GM06990 (cell line): ENCODE data around the gene TRMT61A.

Experiments used
- DNase-seq: peaks from one replicate; pipeline ENCODE4 v3.0.0-alpha.2; 2011; ENCODE audit not compliant: insufficient read length; ENCODE audit errors: extremely low read depth
- H3K27me3 ChIP-seq: replicated peaks from 2 replicates; pipeline ENCODE4 v1.6.0; 2011; ENCODE audit warnings: low read length; ENCODE audit not compliant: control insufficient read depth, insufficient read depth
- H3K36me3 ChIP-seq: 2 replicates; pipeline ENCODE4 v1.5.1; 2011; ENCODE audit warnings: low read length; ENCODE audit not compliant: control insufficient read depth, insufficient read depth
- H3K4me3 ChIP-seq: replicated peaks from 2 replicates; pipeline ENCODE4 v1.5.1; 2011; ENCODE audit warnings: low read depth, mild to moderate bottlenecking, control low read depth, low read length
- TF ChIP-seq, protein P1 (sequence below): IDR thresholded peaks from 2 replicates; pipeline ENCODE4 v1.5.1; 2011; ENCODE audit warnings: low read length, control low read depth, mild to moderate bottlenecking, inconsistent platforms; ENCODE audit not compliant: insufficient read depth, poor library complexity, severe bottlenecking

The TRMT61A gene

DNA sequence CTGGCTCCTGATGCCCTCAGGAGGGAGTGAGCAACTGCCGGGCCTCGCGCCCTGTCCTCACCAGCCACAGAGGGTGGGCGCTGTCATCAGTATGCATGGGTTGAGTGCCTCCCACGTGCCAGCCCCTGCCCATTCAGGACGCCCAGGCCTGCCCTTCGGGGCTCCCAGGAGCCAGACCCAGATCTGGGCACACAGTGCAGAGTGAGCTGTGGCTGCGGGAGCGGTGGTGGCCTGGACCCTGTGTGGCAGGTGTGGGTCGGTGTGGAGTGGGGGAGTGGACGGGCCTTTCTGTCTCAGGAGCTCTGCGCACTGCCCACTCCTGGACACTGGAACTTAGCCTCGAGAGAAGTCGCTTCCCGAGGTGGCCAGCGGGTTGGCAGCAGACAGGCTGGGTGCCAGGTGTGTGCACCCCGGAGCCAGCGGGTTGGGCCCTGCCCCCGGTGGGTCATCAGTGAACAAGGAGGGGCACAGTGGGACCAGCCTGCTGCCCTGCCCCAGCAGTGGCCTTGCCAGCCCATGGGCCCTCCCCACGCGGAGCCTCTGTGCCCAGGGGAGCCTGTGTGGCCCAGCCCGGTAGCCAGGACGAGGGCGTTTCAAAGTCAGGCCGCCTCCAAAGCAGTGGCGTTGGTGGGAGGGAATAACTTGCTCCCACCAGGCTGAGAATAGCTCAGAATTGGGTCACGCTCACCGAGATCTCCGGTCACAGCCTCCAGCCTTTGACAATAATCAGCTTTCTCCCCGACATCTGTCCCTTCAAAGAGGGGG lies 9.5 kb downstream of the TRMT61A start:
- TF ChIP-seq, protein P1, sequence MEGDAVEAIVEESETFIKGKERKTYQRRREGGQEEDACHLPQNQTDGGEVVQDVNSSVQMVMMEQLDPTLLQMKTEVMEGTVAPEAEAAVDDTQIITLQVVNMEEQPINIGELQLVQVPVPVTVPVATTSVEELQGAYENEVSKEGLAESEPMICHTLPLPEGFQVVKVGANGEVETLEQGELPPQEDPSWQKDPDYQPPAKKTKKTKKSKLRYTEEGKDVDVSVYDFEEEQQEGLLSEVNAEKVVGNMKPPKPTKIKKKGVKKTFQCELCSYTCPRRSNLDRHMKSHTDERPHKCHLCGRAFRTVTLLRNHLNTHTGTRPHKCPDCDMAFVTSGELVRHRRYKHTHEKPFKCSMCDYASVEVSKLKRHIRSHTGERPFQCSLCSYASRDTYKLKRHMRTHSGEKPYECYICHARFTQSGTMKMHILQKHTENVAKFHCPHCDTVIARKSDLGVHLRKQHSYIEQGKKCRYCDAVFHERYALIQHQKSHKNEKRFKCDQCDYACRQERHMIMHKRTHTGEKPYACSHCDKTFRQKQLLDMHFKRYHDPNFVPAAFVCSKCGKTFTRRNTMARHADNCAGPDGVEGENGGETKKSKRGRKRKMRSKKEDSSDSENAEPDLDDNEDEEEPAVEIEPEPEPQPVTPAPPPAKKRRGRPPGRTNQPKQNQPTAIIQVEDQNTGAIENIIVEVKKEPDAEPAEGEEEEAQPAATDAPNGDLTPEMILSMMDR: no peak
- H3K4me3 ChIP-seq: no peak overlapping the region

DNA sequence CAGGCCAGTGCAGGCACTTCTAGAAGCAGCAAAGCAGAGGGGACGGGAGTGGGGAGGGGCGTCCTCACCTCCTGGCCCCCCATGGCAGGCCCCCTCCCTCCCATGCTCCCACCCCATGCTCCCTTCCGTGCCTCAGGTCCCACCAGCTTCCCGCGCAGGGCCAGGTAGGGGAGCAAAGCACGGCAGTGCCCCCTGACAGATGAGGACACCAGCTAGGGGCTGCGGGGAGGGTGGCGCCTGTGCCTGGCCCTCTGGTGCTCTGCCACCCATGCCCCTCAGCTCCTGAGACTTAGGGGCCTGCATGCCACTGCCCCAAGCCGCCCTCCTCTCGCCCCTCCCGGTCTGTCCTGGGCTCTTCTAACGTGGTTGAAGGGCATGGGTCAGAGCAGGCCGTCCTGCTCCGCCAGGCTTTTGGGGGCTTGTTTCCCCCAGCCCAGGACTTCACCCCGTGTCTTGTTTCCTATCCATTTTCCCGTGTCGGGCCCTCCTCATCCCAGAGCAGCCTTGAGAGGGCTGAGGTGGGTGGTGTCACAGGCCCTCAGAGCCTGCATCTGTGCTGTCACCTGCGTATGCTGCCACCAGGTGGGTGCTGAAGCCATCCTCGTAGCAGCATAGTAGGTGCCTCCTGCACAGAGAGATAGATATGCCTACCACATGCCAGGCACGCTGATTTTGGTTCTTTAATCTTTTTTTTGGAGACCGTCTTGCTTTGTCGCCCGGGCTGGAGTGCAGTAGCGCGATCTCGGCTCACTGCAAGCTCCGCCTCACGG lies 10.2 kb downstream of the TRMT61A start:
- Histone ChIP-seq H3K27me3 (no peaks in the 10 kb centered on the region), H3K4me3 (no peak overlapping the region), H3K36me3 (peaks cover 2% of the 10 kb centered on the region; the same call in 1 of the 2 replicates)
- DNase-seq: peak; percentile 16
- TF ChIP-seq, protein P1: no peak

More for the DNA sequence above, 9.5 kb downstream of the TRMT61A start:
- DNase-seq: peak; percentile 24
- peaks cover 2% of the 10 kb centered on the region for H3K36me3 ChIP-seq
- no peaks in the 10 kb centered on the region for H3K27me3 ChIP-seq

DNA sequence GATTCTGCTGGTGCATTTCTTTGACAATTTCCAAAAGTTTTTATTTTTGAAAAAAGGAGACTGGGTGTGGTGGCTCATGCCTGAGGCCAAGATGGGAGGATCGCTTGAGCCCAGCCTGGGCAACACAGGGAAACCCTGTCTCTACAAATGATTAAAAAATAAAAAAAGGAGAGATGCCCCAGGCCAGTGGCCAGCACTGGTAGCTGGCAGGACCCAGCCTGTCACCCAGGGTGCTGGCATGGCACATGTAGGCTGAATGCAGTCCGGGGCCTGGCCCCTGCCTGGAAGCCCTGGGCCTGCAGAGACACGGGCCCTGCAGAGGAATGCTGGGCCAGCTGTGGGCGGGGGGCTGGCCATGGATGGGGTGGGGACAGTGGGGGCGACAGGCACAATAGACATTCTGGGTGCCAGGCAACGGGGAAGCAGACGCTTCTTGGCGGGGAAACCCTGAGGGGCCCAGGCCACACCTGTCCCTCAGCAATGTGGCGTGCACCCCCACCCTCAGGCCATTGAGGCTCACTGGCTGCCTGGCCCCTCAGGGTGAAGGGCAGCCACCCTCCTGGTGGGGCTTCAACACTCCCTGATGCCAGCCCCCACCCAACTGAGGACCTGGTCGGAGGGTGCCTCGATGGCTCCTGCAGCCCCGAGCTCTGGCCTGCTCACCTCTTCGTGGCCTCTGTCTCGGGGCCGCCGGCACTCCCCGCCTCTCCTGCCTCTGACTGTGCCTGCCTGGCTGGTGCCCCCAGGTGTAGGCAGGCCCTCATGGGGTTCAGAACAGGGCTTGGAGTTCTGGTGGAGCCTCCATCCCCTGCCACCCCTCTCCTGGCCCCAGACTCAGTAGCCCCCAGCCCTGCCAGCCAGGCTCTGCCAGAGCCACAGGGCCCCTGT lies 12.1 kb downstream of the TRMT61A start:
- H3K27me3 ChIP-seq: no peaks in the 10 kb centered on the region
- H3K4me3 ChIP-seq: no peak overlapping the region
- H3K36me3 ChIP-seq: peaks cover 2% of the 10 kb centered on the region; the same call in 1 of the 2 replicates
- TF ChIP-seq, protein P1: no peak
- peak; percentile 9 for DNase-seq

DNA sequence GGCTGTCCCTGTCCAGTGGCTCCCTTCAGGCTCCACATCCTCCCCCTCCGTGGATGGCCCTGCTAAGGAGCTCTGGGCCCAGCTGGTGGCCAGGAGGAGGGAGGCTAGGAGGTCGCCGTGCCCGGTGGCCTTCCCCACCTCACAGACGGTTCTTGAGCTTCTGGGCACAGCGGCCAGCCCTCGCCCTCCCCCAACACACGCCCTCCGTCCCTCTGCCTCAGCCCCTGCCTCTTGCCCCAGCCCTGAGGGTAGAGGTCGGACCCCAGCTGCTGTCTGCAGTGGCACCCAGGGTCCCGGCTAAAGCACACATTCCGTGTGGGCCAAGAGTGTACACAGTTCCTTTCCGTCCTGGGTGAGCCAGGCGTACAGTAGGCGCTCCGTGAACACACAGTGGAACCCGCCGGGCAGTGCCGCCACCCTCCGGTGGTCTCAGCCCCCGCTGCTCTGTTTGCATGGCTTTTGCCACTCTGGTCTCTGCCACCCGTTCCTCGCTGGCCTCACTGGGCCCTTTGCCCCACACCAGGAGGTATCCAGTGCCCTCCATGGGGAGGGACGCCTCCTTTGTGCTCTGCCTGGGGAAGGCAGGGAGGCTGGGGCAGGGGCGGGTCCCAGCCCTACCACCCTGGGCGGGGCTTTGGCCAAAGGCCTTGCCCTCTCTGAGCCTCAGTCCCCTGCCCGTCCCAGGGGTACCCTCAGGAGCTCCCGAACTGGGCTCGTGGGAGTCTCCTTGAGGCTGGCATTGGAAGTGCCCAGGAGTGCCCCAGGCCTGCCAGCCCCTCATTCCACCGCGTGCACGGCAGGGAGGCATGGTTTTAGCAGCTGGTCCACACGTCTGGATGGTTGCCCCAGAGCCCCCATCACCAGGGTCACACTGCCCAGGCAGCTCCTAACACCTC lies 13.0 kb downstream of the TRMT61A start:
- peak; percentile 7 for DNase-seq
- Histone ChIP-seq H3K36me3 (no peaks in the 10 kb centered on the region), H3K4me3 (no peak overlapping the region), H3K27me3 (no peaks in the 10 kb centered on the region)
- TF ChIP-seq, protein P1: no peak
